Thyroid gland (tissue), 4 donors: ENCODE results near the gene ARHGEF4. TPM values are rescaled to one million over a fixed set of nuclear protein-coding genes. Genes with fewer than 3 reads are reported as not detected.

ENCODE experiments used
- DNase-seq, 2 donors: peaks; one replicate each; pipeline ENCODE4 v3.0.0-alpha.2; 2019
- H3K27ac ChIP-seq, 3 donors: fragments of 200-600 bp; sonication (generic); 1 replicate in 2 of 3; 2 replicates in 1 of 3; pipeline ENCODE4 v1.5.1; 2016 to 2019; ENCODE audit warnings: mild to moderate bottlenecking in 1 of 3, moderate library complexity in 1 of 3
- H3K27me3 ChIP-seq: fragments of 200-600 bp; sonication (generic); one replicate; pipeline ENCODE4 v1.5.1; 2019
- H3K36me3 ChIP-seq, 2 donors: fragments of 200-600 bp; sonication (generic); one replicate each; pipeline ENCODE4 v1.5.1; 2016 to 2019
- H3K4me1 ChIP-seq, 2 donors: fragments of 200-600 bp; sonication (generic); one replicate each; pipeline ENCODE4 v1.5.1; 2017 to 2019
- H3K4me3 ChIP-seq, 3 donors: fragments of 200-600 bp; sonication (generic); replicated peaks in 1 of 3; 1 replicate in 2 of 3; 2 replicates in 1 of 3; pipeline ENCODE4 v1.5.1; 2016; ENCODE audit warnings: mild to moderate bottlenecking in 1 of 3
- H3K9me3 ChIP-seq: fragments of 200-600 bp; sonication (generic); one replicate; pipeline ENCODE4 v1.5.1; 2017
- POLR2A ChIP-seq, 2 donors: fragments of 450-650 bp; IDR thresholded peaks; one replicate each; pipeline ENCODE4 v1.6.1; 2017; ENCODE audit warnings: antibody characterized with exemption in 2 of 2, mild to moderate bottlenecking in 2 of 2, moderate library complexity in 1 of 2
- WGBS, 2 donors: methylation state at CpG; one replicate each; pipeline ENCODE4 v1.1.5; 2017; 5-methylcytosine and 5-hydroxymethylcytosine counted together
- intact Hi-C: fragments of 100-400 bp; cut with DNase I; formaldehyde crosslinking; loops from one replicate; pipeline ENCODE4 v1.15.1; 2023
- total RNA-seq, 4 donors: library from RNA; depleted of rRNA; stranded (reverse); fragments of >200 nt; gene quantifications; one replicate each; pipeline ENCODE4 v1.2.3, GENCODE V29; 2016
- TF ChIP-seq, protein P1 (sequence below), 6 experiments: fragments of 200-600 bp in 3 of 6; fragments of 450-650 bp in 3 of 6; sonication (generic) in 3 of 6; IDR thresholded peaks; one replicate each; pipeline ENCODE4 v1.5.1; 2016 to 2019; ENCODE audit warnings: antibody characterized with exemption in 6 of 6, mild to moderate bottlenecking in 2 of 6, inconsistent platforms in 1 of 6, moderate library complexity in 1 of 6

The ARHGEF4 gene
- total RNA-seq, 4 donors from 2014 or later, result 15.6 to 24.3 (median 22.5) TPM

DNA sequence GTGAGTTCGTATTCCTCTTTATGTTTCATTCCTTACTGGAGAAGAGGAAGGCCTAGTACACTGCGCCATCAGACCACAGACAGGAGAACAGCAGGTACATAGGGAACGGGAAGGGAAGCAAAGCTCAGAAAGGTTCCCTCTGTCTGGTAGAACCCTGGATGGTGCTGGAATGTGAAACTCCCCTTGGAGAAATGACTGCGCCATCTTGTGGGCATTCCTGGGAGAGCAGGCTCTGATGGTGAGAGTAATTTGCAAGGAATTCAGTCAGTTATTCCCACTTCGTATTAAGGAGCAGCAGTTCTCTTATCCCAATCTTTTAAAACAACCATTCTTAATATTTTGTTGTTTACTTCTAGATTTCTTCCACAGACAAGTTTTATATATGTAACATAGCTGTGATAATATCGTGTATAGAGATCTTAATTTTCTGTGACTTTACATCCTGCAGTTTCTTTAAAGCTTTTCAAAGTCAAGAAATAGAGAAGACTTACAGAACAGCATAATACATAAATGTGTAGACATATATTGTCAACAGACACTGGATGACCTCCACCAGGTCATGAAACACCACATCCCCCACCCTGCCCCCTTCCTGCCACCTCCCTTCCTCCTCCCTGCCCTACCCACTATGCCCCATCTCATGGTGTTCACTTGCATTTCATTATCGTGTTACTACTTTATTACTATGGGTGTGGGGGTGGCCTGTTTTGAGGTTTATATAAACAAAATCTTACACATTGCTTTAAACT is 83.9 kb downstream of the ARHGEF4 start:
- Histone ChIP-seq H3K36me3 (no peaks in the 10 kb centered on the region), H3K4me3 (no peak overlapping the region), H3K9me3 (no peaks in the 10 kb centered on the region), H3K27ac (no peak overlapping the region), H3K27me3 (no peaks in the 10 kb centered on the region), H3K4me1 (no peaks in the 10 kb centered on the region)
- intact Hi-C loops, result no loop called here
- WGBS, 2 donors, result 42 to 49% methylated on average over 7 of the region's 7 CpGs
- DNase-seq, result peak; percentile 71 to 84
- no peak for TF ChIP-seq POLR2A (IDR thresholded peaks at IDR 0.05)
- TF ChIP-seq, protein P1, sequence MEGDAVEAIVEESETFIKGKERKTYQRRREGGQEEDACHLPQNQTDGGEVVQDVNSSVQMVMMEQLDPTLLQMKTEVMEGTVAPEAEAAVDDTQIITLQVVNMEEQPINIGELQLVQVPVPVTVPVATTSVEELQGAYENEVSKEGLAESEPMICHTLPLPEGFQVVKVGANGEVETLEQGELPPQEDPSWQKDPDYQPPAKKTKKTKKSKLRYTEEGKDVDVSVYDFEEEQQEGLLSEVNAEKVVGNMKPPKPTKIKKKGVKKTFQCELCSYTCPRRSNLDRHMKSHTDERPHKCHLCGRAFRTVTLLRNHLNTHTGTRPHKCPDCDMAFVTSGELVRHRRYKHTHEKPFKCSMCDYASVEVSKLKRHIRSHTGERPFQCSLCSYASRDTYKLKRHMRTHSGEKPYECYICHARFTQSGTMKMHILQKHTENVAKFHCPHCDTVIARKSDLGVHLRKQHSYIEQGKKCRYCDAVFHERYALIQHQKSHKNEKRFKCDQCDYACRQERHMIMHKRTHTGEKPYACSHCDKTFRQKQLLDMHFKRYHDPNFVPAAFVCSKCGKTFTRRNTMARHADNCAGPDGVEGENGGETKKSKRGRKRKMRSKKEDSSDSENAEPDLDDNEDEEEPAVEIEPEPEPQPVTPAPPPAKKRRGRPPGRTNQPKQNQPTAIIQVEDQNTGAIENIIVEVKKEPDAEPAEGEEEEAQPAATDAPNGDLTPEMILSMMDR (IDR thresholded peaks at IDR 0.05), result peak; percentile 49 to 82 (median 74)

DNA sequence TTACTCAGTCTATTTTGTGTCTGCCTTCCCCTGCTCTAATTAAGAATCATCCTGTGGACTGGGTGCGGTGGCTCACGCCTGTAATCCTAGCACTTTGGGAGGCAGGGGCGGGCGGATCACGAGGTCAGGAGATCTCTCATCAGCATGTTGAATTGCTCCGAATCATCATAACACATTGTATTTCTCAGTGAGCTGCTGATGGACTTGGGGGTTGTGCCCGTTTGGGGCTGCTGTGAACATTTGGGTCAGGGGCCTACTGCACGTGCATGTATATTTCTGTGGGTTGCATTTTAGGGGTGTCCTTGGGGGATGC is 84.4 kb downstream of the ARHGEF4 start:
- Histone ChIP-seq H3K36me3 (no peaks in the 10 kb centered on the region), H3K4me3 (no peak overlapping the region), H3K4me1 (no peaks in the 10 kb centered on the region), H3K9me3 (no peaks in the 10 kb centered on the region), H3K27ac (no peak overlapping the region), H3K27me3 (no peaks in the 10 kb centered on the region)
- TF ChIP-seq, protein P1 (IDR thresholded peaks at IDR 0.05), result no peak
- no peak for TF ChIP-seq POLR2A (IDR thresholded peaks at IDR 0.05)
- intact Hi-C loops, result no loop called here
- no peak for DNase-seq
- 92 to 94% methylated on average over 8 of the region's 8 CpGs for WGBS, 2 donors

- 78 to 81% methylated on average over 2 of the region's 2 CpGs for WGBS, 2 donors
- Histone ChIP-seq H3K36me3 (no peaks in the 10 kb centered on the region), H3K4me3 (no peak overlapping the region), H3K27ac (no peak overlapping the region), H3K27me3 (no peaks in the 10 kb centered on the region), H3K9me3 (no peaks in the 10 kb centered on the region), H3K4me1 (no peaks in the 10 kb centered on the region)
- TF ChIP-seq, protein P1 (IDR thresholded peaks at IDR 0.05), result no peak
- no peak for TF ChIP-seq POLR2A (IDR thresholded peaks at IDR 0.05)
- no peak for DNase-seq
- intact Hi-C loops, result no loop called here
These were observed 85.7 kb downstream of the ARHGEF4 start for GRCh38 chr2:130922417-130922816.

DNA sequence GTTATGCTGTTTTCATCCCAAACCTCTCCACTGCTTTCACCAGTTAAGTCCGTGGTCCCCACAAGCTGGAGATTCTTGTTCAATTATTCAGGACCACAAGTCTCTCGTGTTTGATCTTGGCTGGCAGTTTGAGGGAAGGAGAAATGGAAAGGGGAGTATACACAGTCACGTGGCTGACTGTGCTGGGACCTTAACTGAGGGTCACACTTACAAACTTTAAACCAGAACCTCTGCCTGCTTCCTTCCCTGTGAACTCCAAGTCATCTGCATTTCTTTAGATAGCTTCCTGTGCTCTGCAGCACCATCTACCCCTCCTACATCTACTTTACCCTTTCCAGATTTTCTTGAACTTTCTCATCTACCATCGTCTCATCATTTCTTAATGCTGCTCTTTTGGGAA is 91.7 kb downstream of the ARHGEF4 start:
- WGBS, 2 donors, result 72 to 73% methylated on average over 4 of the region's 4 CpGs
- Histone ChIP-seq H3K9me3 (no peaks in the 10 kb centered on the region), H3K36me3 (no peaks in the 10 kb centered on the region), H3K4me1 (no peaks in the 10 kb centered on the region), H3K27me3 (no peaks in the 10 kb centered on the region), H3K4me3 (no peak overlapping the region), H3K27ac (no peak overlapping the region)
- DNase-seq, result no peak
- TF ChIP-seq POLR2A (IDR thresholded peaks at IDR 0.05), result no peak
- TF ChIP-seq, protein P1 (IDR thresholded peaks at IDR 0.05), result no peak
- intact Hi-C loops, result no loop called here

DNA sequence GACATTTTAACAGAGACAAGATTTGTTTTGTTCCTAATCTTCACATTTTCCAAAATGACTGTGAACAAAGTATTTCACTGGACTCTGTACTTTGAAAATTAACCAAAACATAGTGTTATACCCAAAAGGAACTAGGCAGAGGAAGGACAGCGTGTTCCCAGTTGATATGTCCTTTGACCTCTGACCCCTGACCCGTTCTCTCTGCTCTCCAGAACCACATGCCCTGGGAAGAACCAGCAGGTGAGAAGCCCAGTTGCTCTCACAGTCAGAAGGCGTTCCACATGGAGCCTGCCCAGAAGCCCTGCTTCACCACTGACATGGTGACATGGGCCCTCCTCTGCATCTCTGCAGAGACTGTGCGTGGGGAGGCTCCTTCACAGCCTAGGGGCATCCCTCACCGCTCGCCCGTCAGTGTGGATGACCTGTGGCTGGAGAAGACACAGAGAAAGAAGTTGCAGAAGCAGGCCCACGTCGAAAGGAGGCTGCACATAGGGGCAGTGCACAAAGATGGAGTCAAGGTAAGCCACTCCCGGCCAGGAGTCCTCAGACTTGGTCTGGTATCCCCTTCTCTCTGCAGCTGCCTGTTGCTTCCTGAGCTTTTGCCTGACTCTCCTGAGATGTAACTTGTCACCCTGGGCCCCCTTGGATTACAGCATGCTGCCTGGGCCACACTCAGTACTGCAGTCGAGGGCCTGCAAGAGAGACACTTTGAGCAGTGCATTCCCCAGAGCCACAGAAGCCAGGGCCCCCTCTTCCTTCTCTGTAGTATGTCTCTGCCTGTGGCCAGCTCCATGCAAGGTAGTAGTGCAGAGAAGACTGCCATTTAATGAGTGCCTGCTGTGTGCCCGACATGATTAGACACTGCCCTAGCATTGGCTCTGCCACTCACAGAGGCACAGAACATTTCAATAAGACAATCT is 94.3 kb downstream of the ARHGEF4 start:
- Histone ChIP-seq H3K27ac (no peak overlapping the region), H3K27me3 (no peaks in the 10 kb centered on the region), H3K36me3 (no peaks in the 10 kb centered on the region), H3K9me3 (no peaks in the 10 kb centered on the region), H3K4me3 (no peak overlapping the region), H3K4me1 (no peaks in the 10 kb centered on the region)
- TF ChIP-seq, protein P1 (IDR thresholded peaks at IDR 0.05), result no peak
- TF ChIP-seq POLR2A (IDR thresholded peaks at IDR 0.05), result no peak
- intact Hi-C loops, result no loop called here
- 91 to 94% methylated on average over 11 to 12 of the region's 12 CpGs for WGBS, 2 donors
- DNase-seq, result no peak
